ENCODE data around the gene NKD1.

The NKD1 gene

DNA sequence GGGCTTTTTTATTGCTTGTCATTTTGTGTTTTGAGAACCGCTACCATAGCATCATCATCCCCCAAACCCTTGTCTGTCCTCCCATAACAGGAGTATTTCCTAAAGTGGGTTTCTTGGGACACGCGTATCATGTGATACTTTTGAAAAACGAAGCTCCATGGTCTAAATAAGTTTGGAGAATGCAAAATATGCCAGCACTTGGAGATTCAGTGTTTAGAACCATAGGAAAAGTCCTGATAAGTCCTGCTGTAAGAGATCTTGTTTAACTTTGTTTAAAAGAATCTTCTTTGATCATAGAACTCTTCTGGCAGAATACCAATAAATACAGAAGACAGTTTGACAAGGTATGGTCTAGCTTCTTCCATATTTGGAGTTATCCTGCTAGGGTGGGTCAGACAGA lies 59.3 kb downstream of the NKD1 start:
- no peak for DNase-seq (ENCODE audit: low read depth)
- H3K4me3 ChIP-seq (ENCODE audit: low read depth, low read length) = no peak overlapping the region
- TF ChIP-seq, protein P1, sequence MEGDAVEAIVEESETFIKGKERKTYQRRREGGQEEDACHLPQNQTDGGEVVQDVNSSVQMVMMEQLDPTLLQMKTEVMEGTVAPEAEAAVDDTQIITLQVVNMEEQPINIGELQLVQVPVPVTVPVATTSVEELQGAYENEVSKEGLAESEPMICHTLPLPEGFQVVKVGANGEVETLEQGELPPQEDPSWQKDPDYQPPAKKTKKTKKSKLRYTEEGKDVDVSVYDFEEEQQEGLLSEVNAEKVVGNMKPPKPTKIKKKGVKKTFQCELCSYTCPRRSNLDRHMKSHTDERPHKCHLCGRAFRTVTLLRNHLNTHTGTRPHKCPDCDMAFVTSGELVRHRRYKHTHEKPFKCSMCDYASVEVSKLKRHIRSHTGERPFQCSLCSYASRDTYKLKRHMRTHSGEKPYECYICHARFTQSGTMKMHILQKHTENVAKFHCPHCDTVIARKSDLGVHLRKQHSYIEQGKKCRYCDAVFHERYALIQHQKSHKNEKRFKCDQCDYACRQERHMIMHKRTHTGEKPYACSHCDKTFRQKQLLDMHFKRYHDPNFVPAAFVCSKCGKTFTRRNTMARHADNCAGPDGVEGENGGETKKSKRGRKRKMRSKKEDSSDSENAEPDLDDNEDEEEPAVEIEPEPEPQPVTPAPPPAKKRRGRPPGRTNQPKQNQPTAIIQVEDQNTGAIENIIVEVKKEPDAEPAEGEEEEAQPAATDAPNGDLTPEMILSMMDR (IDR thresholded peaks at IDR 0.05; ENCODE audit: control insufficient read depth, extremely low read depth, insufficient read depth) = no peak

GRCh38 chr16:50607970-50608557 lies 59.9 kb downstream of the NKD1 start:
- TF ChIP-seq, protein P1 (IDR thresholded peaks at IDR 0.05; ENCODE audit: control insufficient read depth, extremely low read depth, insufficient read depth) = no peak
- DNase-seq (ENCODE audit: low read depth) = no peak
- H3K4me3 ChIP-seq (ENCODE audit: low read depth, low read length) = no peak overlapping the region

DNA sequence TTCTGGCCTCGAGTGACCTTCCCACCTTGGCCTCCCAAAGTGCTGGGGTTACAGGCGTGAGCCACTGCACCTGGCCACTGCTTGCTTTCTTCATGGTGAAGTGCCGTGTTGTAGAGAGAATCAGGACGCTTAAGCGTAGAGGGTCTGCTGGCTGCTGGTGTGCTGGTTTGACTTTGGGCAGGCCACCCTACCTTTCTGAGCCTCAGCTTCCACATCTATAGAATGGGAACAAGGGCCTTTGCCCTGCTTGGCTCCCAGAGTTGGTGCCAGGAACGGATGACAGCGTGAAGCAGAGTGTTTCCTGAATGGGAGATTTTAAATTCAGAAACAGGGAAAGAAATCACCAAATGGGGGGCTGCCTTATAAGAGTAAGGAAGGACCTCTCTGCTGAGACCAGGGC lies 60.9 kb downstream of the NKD1 start:
- H3K4me3 ChIP-seq (ENCODE audit: low read depth, low read length) = no peak overlapping the region
- no peak for DNase-seq (ENCODE audit: low read depth)
- TF ChIP-seq, protein P1 (IDR thresholded peaks at IDR 0.05; ENCODE audit: control insufficient read depth, extremely low read depth, insufficient read depth) = no peak

DNA sequence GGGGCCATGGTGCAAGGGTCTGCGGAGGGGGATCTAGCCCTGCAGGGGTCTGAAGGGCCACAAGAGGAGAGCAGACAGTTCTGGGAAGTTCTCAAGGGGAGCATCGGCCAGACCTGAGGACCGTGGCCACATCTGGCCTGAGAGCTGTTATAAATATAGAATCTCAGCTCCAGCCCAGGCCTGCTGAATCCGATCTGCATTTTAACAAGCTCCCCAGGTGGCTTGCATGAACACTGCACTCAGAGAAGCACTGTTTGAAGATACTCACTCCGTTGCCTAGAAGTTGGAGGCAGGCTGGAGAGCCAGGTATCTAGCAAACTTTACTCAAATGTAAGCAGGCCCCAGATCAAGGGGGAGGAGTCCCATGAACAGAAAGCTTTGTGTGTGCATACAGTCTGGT lies 61.3 kb downstream of the NKD1 start:
- TF ChIP-seq, protein P1 (IDR thresholded peaks at IDR 0.05; ENCODE audit: control insufficient read depth, extremely low read depth, insufficient read depth) = no peak
- no peak for DNase-seq (ENCODE audit: low read depth)
- no peak overlapping the region for H3K4me3 ChIP-seq (ENCODE audit: low read depth, low read length)

DNA sequence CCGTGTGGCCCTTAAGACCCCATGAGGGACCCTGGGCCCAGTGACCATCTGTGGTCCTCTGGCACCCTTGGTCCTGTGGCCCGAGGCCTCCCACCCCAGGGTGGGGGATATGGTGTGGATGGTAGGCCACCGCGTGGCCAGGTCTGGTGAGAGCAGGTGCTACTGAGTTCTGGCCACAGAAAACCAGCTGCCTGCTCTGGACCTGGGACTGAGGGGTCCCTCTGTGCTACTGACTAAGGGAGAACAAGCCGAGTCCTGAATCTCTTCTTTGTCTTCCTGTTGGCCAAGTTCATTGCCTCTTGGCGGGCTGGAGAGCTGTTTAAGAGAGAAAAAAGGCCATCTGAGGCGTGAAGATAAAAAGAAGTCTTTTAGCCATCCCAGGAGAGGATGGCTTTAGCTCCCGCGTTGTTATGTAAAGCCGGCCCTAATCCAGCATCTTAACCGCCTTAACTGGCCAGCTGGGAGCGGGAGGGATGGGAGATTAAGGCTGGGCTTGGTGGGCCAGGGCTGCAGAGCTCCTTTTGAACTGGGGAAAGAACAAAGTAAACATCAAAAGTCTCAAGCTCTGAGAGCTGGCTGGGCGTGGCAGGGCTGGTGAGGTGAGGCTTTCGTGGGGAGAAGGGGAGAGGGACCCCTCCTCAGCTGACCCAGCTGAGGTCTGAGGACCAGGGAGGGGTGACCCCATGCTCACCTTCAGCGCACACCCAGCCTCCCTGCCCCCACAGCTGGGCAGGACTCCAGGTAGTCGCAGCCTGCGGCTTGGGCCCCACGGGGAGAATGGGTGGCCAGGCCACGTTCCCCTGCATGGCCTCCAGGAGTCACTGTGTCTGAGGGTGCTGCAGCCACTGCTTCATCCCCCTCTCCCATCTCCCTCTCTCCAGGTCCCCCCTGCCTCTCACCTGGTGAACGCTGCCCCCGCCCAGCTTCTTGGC lies 62.4 kb downstream of the NKD1 start:
- no peak overlapping the region for H3K4me3 ChIP-seq (ENCODE audit: low read depth, low read length)
- DNase-seq (ENCODE audit: low read depth) = no peak
- TF ChIP-seq, protein P1 (IDR thresholded peaks at IDR 0.05; ENCODE audit: control insufficient read depth, extremely low read depth, insufficient read depth) = no peak

DNA sequence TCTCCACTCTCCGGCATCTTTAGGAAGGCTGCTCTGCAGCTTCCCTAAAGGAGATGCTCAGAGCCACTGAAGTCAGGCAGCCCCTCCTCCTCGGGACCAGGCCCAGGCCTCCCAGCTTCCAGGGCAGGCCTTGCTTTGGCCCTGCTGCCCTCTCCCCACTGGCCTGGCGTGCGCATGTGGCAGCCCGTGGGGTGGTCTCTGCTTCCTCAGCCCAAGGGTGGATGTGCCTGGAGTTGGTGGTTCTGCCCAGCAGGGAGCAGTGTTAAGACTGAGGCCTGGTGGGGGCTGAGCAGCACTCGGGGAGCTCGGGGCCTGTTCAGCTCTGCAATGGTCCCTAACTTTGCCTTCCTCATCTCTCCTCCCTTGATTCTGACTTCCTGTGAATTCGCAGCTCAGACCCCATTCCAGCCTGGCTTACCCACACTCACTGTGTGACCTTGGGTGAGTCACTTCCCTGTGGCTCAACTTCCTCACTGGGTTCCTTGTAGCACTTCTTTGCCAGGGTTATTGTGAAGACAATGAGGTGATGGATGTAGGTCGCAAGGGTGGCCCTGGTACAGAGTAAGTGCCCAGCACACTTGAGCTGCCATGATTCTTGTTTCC lies 63.2 kb downstream of the NKD1 start:
- TF ChIP-seq, protein P1 (IDR thresholded peaks at IDR 0.05; ENCODE audit: control insufficient read depth, extremely low read depth, insufficient read depth) = no peak
- DNase-seq (ENCODE audit: low read depth) = no peak
- H3K4me3 ChIP-seq (ENCODE audit: low read depth, low read length) = no peak overlapping the region
